ENCODE data around the gene MGAT5. TPM values are rescaled to one million over a fixed set of nuclear protein-coding genes. Genes with fewer than 3 reads are reported as not detected.

Gene MGAT5
- total RNA-seq, 1 donor from 2014 or later, result 32.5 TPM

DNA sequence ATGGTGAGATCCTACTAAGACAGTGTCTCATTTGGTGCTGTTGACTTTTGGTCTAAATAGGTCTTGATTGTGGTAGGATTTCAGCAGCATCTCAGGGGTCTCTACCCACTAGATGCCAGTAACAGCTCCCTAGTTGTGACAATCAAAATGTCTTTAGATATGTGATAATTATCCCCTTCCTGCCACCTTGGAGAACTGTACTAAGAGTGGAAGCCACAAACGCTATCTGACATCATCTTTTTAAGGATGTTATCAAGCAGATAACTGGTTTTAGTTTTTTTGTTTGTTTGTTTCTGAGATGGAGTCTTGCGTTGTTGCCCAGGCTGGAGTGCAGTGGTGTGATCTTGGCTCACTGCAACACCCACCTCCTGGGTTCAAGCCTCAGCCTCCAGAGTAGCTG, 3.1 kb downstream of the MGAT5 start:
- DNase-seq (ENCODE audit: low read depth), result no peak
- TF ChIP-seq, protein P1, sequence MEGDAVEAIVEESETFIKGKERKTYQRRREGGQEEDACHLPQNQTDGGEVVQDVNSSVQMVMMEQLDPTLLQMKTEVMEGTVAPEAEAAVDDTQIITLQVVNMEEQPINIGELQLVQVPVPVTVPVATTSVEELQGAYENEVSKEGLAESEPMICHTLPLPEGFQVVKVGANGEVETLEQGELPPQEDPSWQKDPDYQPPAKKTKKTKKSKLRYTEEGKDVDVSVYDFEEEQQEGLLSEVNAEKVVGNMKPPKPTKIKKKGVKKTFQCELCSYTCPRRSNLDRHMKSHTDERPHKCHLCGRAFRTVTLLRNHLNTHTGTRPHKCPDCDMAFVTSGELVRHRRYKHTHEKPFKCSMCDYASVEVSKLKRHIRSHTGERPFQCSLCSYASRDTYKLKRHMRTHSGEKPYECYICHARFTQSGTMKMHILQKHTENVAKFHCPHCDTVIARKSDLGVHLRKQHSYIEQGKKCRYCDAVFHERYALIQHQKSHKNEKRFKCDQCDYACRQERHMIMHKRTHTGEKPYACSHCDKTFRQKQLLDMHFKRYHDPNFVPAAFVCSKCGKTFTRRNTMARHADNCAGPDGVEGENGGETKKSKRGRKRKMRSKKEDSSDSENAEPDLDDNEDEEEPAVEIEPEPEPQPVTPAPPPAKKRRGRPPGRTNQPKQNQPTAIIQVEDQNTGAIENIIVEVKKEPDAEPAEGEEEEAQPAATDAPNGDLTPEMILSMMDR (IDR thresholded peaks at IDR 0.05; ENCODE audit: insufficient read depth, low read length, poor library complexity, severe bottlenecking), result no peak
- H3K36me3 ChIP-seq (ENCODE audit: control insufficient read depth, insufficient read depth, low read length), result no peaks in the 10 kb centered on the region
- no peaks in the 10 kb centered on the region for H3K27me3 ChIP-seq (ENCODE audit: control insufficient read depth, insufficient read depth, low read length)
- no peak overlapping the region for H3K4me3 ChIP-seq (ENCODE audit: low read depth, low read length)

DNA sequence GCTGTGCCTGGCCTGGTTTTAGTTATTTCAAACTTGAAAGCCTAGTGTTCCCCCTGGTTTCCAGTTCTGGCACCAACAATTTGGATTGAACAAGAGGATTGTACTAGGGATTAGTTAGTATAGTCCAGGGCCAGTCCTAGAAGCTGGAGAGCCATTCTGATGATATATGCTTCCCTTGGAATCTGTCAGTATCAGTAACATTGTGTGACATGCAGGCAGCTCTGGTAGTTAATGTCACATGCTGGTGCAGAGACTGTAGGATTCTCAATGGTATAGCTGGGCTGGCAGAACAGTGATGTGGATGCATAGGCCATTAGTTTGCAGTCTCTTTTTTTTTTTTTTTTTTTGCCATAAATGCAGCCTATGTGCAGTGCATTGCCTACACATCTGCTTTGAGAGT, 3.6 kb downstream of the MGAT5 start:
- no peak for DNase-seq (ENCODE audit: low read depth)
- no peaks in the 10 kb centered on the region for H3K36me3 ChIP-seq (ENCODE audit: control insufficient read depth, insufficient read depth, low read length)
- no peaks in the 10 kb centered on the region for H3K27me3 ChIP-seq (ENCODE audit: control insufficient read depth, insufficient read depth, low read length)
- TF ChIP-seq, protein P1 (IDR thresholded peaks at IDR 0.05; ENCODE audit: insufficient read depth, low read length, poor library complexity, severe bottlenecking), result no peak
- H3K4me3 ChIP-seq (ENCODE audit: low read depth, low read length), result no peak overlapping the region

DNA sequence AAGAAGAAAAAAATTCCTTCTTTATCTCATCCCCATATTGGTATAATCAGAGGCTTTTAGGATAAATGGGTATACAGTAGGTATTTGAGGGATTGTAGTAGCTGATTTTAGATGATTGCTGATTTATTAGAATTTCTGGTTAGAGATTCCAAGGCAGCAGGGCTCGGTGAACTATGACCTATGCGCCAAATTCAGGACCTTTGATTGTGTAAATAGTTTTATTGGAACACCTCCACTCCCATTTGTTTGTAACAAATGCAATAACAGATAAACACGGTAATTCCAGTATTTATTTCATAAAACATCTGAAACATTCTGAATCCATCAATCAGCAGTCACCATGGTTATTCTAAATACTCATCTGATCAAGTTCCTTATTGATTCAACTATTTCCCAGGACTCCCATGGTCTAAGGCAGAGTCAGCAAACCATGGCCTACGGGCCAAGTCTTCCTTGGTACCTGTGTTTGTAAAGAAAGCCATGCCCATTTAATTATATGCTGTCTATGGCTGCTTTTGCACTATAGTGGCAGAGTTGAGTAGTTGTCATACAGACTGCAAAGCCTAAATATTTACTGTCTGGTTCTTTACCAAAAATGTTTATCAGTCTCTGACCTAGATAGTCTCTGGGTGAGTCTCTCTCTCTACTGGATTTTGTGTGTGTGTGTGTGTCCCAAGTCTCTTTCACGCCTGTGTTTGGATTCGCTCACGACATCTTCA, 4.3 kb downstream of the MGAT5 start:
- no peaks in the 10 kb centered on the region for H3K27me3 ChIP-seq (ENCODE audit: control insufficient read depth, insufficient read depth, low read length)
- no peak overlapping the region for H3K4me3 ChIP-seq (ENCODE audit: low read depth, low read length)
- DNase-seq (ENCODE audit: low read depth), result no peak
- TF ChIP-seq, protein P1 (IDR thresholded peaks at IDR 0.05; ENCODE audit: insufficient read depth, low read length, poor library complexity, severe bottlenecking), result no peak
- H3K36me3 ChIP-seq (ENCODE audit: control insufficient read depth, insufficient read depth, low read length), result no peaks in the 10 kb centered on the region

DNA sequence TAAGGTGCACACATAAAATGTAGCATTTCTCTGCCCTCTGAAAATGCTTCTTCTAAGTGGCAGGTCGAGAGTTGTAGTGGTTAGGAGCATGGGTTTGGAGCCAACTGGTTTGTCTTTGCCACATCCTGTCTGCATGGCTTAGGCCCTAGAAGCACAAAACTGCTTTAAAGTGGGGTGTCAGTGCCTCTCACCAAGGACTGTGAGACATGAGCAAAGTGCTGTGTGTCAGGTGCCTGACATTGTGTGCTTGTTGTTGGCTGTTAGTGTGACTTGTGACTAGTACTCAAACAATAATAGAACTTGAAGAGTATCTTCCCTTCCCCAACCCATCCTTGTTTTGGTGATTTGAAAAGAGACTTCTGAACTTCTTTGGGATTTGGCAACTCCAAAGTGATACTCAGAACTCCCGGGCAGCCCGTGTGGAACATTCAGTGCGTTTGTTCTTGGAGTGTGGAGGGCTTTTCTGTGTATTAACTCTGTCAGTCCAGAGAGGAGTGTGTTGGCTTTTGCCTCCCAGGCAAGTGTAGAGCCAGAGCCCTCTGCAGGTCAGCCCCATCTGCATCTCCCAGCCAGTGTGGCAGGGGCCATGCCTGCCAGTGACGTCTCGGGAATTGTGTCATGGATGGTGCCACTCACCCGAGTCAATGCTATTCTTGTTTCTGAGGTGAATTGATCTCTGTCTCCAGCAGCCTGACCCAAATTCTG, 5.0 kb downstream of the MGAT5 start:
- DNase-seq (ENCODE audit: low read depth), result no peak
- H3K36me3 ChIP-seq (ENCODE audit: control insufficient read depth, insufficient read depth, low read length), result no peaks in the 10 kb centered on the region
- H3K27me3 ChIP-seq (ENCODE audit: control insufficient read depth, insufficient read depth, low read length), result no peaks in the 10 kb centered on the region
- no peak overlapping the region for H3K4me3 ChIP-seq (ENCODE audit: low read depth, low read length)
- TF ChIP-seq, protein P1 (IDR thresholded peaks at IDR 0.05; ENCODE audit: insufficient read depth, low read length, poor library complexity, severe bottlenecking), result no peak

DNA sequence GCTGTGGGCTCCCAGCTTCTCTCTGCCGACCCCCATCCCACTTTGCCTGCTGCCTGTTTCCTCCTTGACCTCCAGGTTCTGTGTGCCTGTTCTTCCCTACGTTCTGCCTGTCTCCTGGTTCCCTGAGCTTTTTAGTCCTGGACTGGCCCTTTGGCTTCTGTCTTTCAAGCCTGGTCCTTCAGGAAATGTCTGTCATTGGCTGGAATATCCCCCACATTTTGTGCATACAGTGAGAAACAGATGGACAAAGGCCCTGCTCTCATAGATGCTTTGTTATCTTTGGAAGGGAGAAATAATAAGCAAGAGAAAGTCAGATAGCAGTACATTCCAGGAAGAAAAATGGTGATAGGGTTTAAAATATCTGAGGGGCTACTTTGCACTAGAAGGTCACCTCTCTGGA, 5.7 kb downstream of the MGAT5 start:
- no peaks in the 10 kb centered on the region for H3K27me3 ChIP-seq (ENCODE audit: control insufficient read depth, insufficient read depth, low read length)
- no peak overlapping the region for H3K4me3 ChIP-seq (ENCODE audit: low read depth, low read length)
- TF ChIP-seq, protein P1 (IDR thresholded peaks at IDR 0.05; ENCODE audit: insufficient read depth, low read length, poor library complexity, severe bottlenecking), result no peak
- H3K36me3 ChIP-seq (ENCODE audit: control insufficient read depth, insufficient read depth, low read length), result no peaks in the 10 kb centered on the region
- DNase-seq (ENCODE audit: low read depth), result no peak

Measured in kidney epithelial cell (primary cell).